CD4-positive, CD25-positive, alpha-beta regulatory T cell (primary cell): ENCODE results near the gene FAR1. TPM values are rescaled to one million over a fixed set of nuclear protein-coding genes. Genes with fewer than 3 reads are reported as not detected.
A peak's percentile ranks its signal among the peaks of the same experiment; 100 is the strongest.
"Not testable (repeated sequence)": the region's sequence is repeated elsewhere in the genome, so short reads cannot be mapped to it uniquely, and the experiment has no call there.

Experiments
- ATAC-seq, 2 donors: fragments of 150-1000 bp; cut with Tn5 transposase; one replicate each; pipeline ENCODE4 v1.10.0; 2021; ENCODE audit warnings: low read depth in 2 of 2, moderate number of reproducible peaks in 2 of 2, moderate library complexity in 1 of 2
- DNase-seq, 3 donors: peaks; one replicate each; pipeline versions ENCODE4 v3.0.0 to v3.0.0-alpha.2; 2012 to 2022; ENCODE audit warnings: mixed read lengths in 1 of 3
- H3K27ac ChIP-seq: one replicate; pipeline ENCODE4 v1.7.0; 2013; ENCODE audit warnings: mild to moderate bottlenecking, low read length; ENCODE audit not compliant: insufficient read depth, poor library complexity, severe bottlenecking
- H3K27me3 ChIP-seq: one replicate; pipeline ENCODE4 v1.7.0; 2013; ENCODE audit warnings: low read length; ENCODE audit not compliant: control insufficient read depth, insufficient read depth
- H3K36me3 ChIP-seq: one replicate; pipeline ENCODE4 v1.7.0; 2013; ENCODE audit warnings: mild to moderate bottlenecking, low read length, moderate library complexity; ENCODE audit not compliant: control insufficient read depth, insufficient read depth
- H3K4me1 ChIP-seq: 2 replicates; pipeline ENCODE4 v1.7.0; 2013; ENCODE audit warnings: mild to moderate bottlenecking, low read length; ENCODE audit not compliant: insufficient read depth, control insufficient read depth, poor library complexity, severe bottlenecking
- H3K4me3 ChIP-seq: one replicate; pipeline ENCODE4 v1.7.0; 2013; ENCODE audit warnings: low read depth, mild to moderate bottlenecking, low read length, moderate library complexity
- H3K9me3 ChIP-seq, 2 experiments: 1 replicate in 1 of 2; 2 replicates in 1 of 2; pipeline ENCODE4 v1.7.0; 2013; ENCODE audit warnings: low read length in 2 of 2, mild to moderate bottlenecking in 1 of 2, moderate library complexity in 1 of 2; ENCODE audit not compliant: control insufficient read depth in 2 of 2
- H3K27ac Mint-ChIP-seq, 3 donors: one replicate each; pipeline ENCODE4 v1.8.0; 2020 to 2022; ENCODE audit warnings: mild to moderate bottlenecking in 3 of 3, mixed read lengths in 3 of 3, moderate library complexity in 2 of 3
- H3K27me3 Mint-ChIP-seq: one replicate; pipeline ENCODE4 v1.8.0; 2022; ENCODE audit warnings: mild to moderate bottlenecking, mixed read lengths
- H3K36me3 Mint-ChIP-seq: one replicate; pipeline ENCODE4 v1.8.0; 2020; ENCODE audit warnings: mixed read lengths
- H3K4me1 Mint-ChIP-seq, 4 donors: one replicate each; pipeline ENCODE4 v1.8.0; 2020 to 2022; ENCODE audit warnings: mixed read lengths in 4 of 4, mild to moderate bottlenecking in 1 of 4
- H3K4me3 Mint-ChIP-seq, 4 donors: one replicate each; pipeline ENCODE4 v1.8.0; 2020 to 2022; ENCODE audit warnings: mild to moderate bottlenecking in 4 of 4, mixed read lengths in 4 of 4, moderate library complexity in 3 of 4
- H3K9me3 Mint-ChIP-seq, 7 donors: one replicate each; pipeline ENCODE4 v1.8.0; 2020 to 2022; ENCODE audit warnings: mixed read lengths in 7 of 7, mild to moderate bottlenecking in 3 of 7, moderate library complexity in 2 of 7
- polyA plus RNA-seq, 4 donors: library from polyadenylated mRNA; unstranded; fragments of 300-500 nt; fragmentation: Illumina TruSeq; gene quantifications; one replicate each; pipeline ENCODE4 v1.2.3, GENCODE V29; 2021
- total RNA-seq: library from RNA; stranded (reverse); gene quantifications from one replicate; pipeline ENCODE4 v1.2.3, GENCODE V29; 2022

Gene FAR1
- total RNA-seq, result 41.0 TPM
- polyA plus RNA-seq, result 10 to 100 TPM in 1 of 4 donors, 1 to 10 TPM in 3; 7.8 to 11.4 (median 9.5) TPM

- Mint-ChIP-seq H3K9me3 (no peaks in the 10 kb centered on the region), H3K27me3 (peaks cover 29% of the 10 kb centered on the region), H3K4me1 (peaks cover 17 to 61% (median 41%) of the 10 kb centered on the region in 4 donors), H3K4me3 (peak within 1 kb of the TSS; percentile 89 to 98 (median 96)), H3K27ac (peak within 1 kb of the TSS; percentile 93 to 98 (median 97)), H3K36me3 (no peaks in the 10 kb centered on the region)
- Histone ChIP-seq H3K4me3 (peak within 1 kb of the TSS; percentile 89), H3K36me3 (no peaks in the 10 kb centered on the region), H3K9me3 (no peaks in the 10 kb centered on the region), H3K27me3 (peaks cover 4% of the 10 kb centered on the region), H3K4me1 (peaks cover 21% of the 10 kb centered on the region), H3K27ac (peak within 1 kb of the TSS; percentile 74)
- DNase-seq, result peak; percentile 94 to 99 (median 96)
- ATAC-seq, result peak; percentile 92
Measured at GRCh38 chr11:13668102-13668956, at the start of gene FAR1. FAR1 (plus strand) TSS chr11:13668668; CDS start chr11:13694766, 26,098 bp downstream.

DNA sequence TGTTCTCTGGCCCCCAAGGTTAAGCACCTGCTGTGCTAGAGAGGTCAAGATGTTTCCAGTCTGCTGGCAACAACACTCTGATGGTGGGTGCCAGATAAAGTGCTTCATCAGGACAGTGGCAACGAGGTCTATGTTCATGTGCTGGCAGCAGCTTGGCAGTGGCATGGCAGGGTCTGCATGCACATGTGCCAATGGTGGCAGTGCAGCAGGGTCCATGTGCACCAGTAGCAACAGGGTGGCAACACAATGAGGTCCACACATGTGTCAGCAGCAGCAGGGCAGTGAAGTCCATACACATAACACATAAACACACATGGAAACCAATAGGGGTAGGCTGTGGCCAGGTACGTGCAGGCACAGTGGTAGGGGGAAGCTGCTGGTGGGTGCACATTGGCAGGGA is 48.4 kb upstream of the FAR1 start:
- Histone ChIP-seq H3K4me3 (no peak overlapping the region), H3K27me3 (no peaks in the 10 kb centered on the region), H3K9me3 (peaks cover 5 to 9% of the 10 kb centered on the region in 2 experiments), H3K36me3 (no peaks in the 10 kb centered on the region), H3K4me1 (no peaks in the 10 kb centered on the region), H3K27ac (no peak overlapping the region)
- H3K4me1 Mint-ChIP-seq, result no peaks in the 10 kb centered on the region
- ATAC-seq, result no peak
- peaks cover 4 to 42% (median 10%) of the 10 kb centered on the region in 7 donors for H3K9me3 Mint-ChIP-seq
- no peaks in the 10 kb centered on the region for H3K27me3 Mint-ChIP-seq
- no peak for DNase-seq
- no peaks in the 10 kb centered on the region for H3K36me3 Mint-ChIP-seq
- H3K4me3 Mint-ChIP-seq, result no peak overlapping the region
- H3K27ac Mint-ChIP-seq, result no peak overlapping the region

- not testable (repeated sequence) for H3K27ac Mint-ChIP-seq, H3K27ac ChIP-seq, H3K4me3 ChIP-seq, H3K36me3 ChIP-seq, H3K4me1 ChIP-seq, ATAC-seq, H3K36me3 Mint-ChIP-seq, DNase-seq, H3K4me3 Mint-ChIP-seq, H3K27me3 ChIP-seq, H3K9me3 ChIP-seq, H3K4me1 Mint-ChIP-seq, H3K27me3 Mint-ChIP-seq
- H3K9me3 Mint-ChIP-seq, result peaks cover 0 to 12% (median under 1%) of the 10 kb centered on the region in 7 donors
Measured at GRCh38 chr11:13626818-13627217, 41.6 kb upstream of the FAR1 start.

DNA sequence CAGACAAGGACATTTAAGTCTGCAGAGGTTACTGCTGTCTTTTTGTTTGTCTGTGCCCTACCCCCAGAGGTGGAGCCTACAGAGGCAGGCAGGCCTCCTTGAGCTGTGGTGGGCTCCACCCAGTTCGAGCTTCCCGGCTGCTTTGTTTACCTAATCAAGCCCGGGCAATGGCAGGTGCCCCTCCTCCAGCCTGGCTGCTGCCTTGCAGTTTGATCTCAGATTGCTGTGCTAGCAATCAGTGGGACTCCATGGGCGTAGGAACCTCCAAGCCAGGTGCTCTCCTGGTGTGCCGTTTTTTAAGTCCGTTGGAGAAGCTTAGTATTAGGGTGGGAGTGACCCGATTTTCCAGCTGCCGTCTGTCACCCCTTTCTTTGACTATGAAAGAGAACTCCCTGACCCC is 39.8 kb upstream of the FAR1 start:
- not testable (repeated sequence) for DNase-seq, H3K9me3 ChIP-seq, H3K27me3 ChIP-seq, ATAC-seq, H3K4me1 ChIP-seq, H3K4me3 Mint-ChIP-seq, H3K27ac Mint-ChIP-seq, H3K4me1 Mint-ChIP-seq, H3K36me3 Mint-ChIP-seq, H3K27ac ChIP-seq, H3K4me3 ChIP-seq, H3K36me3 ChIP-seq
- H3K27me3 Mint-ChIP-seq, result peaks cover 13% of the 10 kb centered on the region
- peaks cover 0 to 13% (median 2%) of the 10 kb centered on the region in 7 donors for H3K9me3 Mint-ChIP-seq

GRCh38 chr11:13629779-13630178 is 38.7 kb upstream of the FAR1 start:
- no peak overlapping the region for H3K27ac ChIP-seq
- H3K27me3 ChIP-seq, result peaks cover 2% of the 10 kb centered on the region
- H3K36me3 ChIP-seq, result no peaks in the 10 kb centered on the region
- Mint-ChIP-seq H3K36me3 (no peaks in the 10 kb centered on the region), H3K4me3 (no peak overlapping the region), H3K27ac (no peak overlapping the region), H3K4me1 (no peaks in the 10 kb centered on the region), H3K27me3 (peaks cover 13% of the 10 kb centered on the region), H3K9me3 (peaks cover 0 to 14% (median 2%) of the 10 kb centered on the region in 7 donors)
- DNase-seq (no peak), ATAC-seq (no peak)
- H3K9me3 ChIP-seq, result no peaks in the 10 kb centered on the region
- no peak overlapping the region for H3K4me3 ChIP-seq
- no peaks in the 10 kb centered on the region for H3K4me1 ChIP-seq

GRCh38 chr11:13635290-13635689 is 33.2 kb upstream of the FAR1 start:
- no peak overlapping the region for H3K4me3 Mint-ChIP-seq
- Histone ChIP-seq H3K9me3 (no peaks in the 10 kb centered on the region), H3K27me3 (peaks cover 9% of the 10 kb centered on the region), H3K36me3 (no peaks in the 10 kb centered on the region), H3K4me3 (no peak overlapping the region), H3K27ac (no peak overlapping the region), H3K4me1 (no peaks in the 10 kb centered on the region)
- no peaks in the 10 kb centered on the region for H3K4me1 Mint-ChIP-seq
- peaks cover 16% of the 10 kb centered on the region for H3K27me3 Mint-ChIP-seq
- DNase-seq (no peak), ATAC-seq (no peak)
- no peaks in the 10 kb centered on the region for H3K36me3 Mint-ChIP-seq
- H3K9me3 Mint-ChIP-seq, result peaks cover 0 to 7% (median 4%) of the 10 kb centered on the region in 7 donors
- H3K27ac Mint-ChIP-seq, result no peak overlapping the region

GRCh38 chr11:13635804-13636203 is 32.7 kb upstream of the FAR1 start:
- H3K4me1 Mint-ChIP-seq, result no peaks in the 10 kb centered on the region
- Histone ChIP-seq H3K27ac (no peak overlapping the region), H3K36me3 (no peaks in the 10 kb centered on the region), H3K27me3 (peaks cover 9% of the 10 kb centered on the region), H3K9me3 (no peaks in the 10 kb centered on the region), H3K4me3 (no peak overlapping the region), H3K4me1 (no peaks in the 10 kb centered on the region)
- H3K27me3 Mint-ChIP-seq, result peaks cover 18% of the 10 kb centered on the region
- DNase-seq, result no peak
- no peak overlapping the region for H3K4me3 Mint-ChIP-seq
- no peak for ATAC-seq
- no peaks in the 10 kb centered on the region for H3K36me3 Mint-ChIP-seq
- H3K9me3 Mint-ChIP-seq, result peaks cover 0 to 7% (median 4%) of the 10 kb centered on the region in 7 donors
- H3K27ac Mint-ChIP-seq, result no peak overlapping the region
